Activated naive CD4-positive, alpha-beta T cell treated with anti-CD3 and anti-CD28 coated beads for 36 hours (primary cell): ENCODE data around the gene PID1. TPM values are rescaled to one million over a fixed set of nuclear protein-coding genes. Genes with fewer than 3 reads are reported as not detected.

Experiments
- CTCF ChIA-PET: fragments of 350-600 bp; sonication (Branson Sonifier 250); formaldehyde crosslinking; loops from one replicate; lab custom pipeline; 2021; ENCODE audit warnings: antibody characterized with exemption; lab: Charles Lee
- DNase-seq: peaks from one replicate; pipeline ENCODE4 v3.0.0-alpha.2; 2020
- H3K27ac Mint-ChIP-seq: one replicate; pipeline ENCODE4 v1.8.0; 2021; ENCODE audit warnings: mild to moderate bottlenecking, mixed read lengths
- H3K27me3 Mint-ChIP-seq: one replicate; pipeline ENCODE4 v1.8.0; 2021; ENCODE audit warnings: low read depth, mixed read lengths
- H3K36me3 Mint-ChIP-seq: one replicate; pipeline ENCODE4 v1.8.0; 2021; ENCODE audit warnings: low read depth, mixed read lengths
- H3K4me1 Mint-ChIP-seq: one replicate; pipeline ENCODE4 v1.8.0; 2021; ENCODE audit warnings: low read depth, mixed read lengths
- H3K4me3 Mint-ChIP-seq: one replicate; pipeline ENCODE4 v1.8.0; 2021; ENCODE audit warnings: mild to moderate bottlenecking, moderate library complexity, mixed read lengths
- H3K9me3 Mint-ChIP-seq: one replicate; pipeline ENCODE4 v1.8.0; 2021; ENCODE audit warnings: mixed read lengths
- intact Hi-C: fragments of 100-400 bp; cut with micrococcal nuclease; formaldehyde crosslinking; loops from one replicate; pipeline ENCODE4 v1.15.1; 2023
- total RNA-seq, 2 experiments: library from RNA; stranded (reverse); gene quantifications; one replicate each; pipeline ENCODE4 v1.2.3, GENCODE V29; 2021

The PID1 gene
- total RNA-seq, 2 experiments from 2014 or later = not detected

DNA sequence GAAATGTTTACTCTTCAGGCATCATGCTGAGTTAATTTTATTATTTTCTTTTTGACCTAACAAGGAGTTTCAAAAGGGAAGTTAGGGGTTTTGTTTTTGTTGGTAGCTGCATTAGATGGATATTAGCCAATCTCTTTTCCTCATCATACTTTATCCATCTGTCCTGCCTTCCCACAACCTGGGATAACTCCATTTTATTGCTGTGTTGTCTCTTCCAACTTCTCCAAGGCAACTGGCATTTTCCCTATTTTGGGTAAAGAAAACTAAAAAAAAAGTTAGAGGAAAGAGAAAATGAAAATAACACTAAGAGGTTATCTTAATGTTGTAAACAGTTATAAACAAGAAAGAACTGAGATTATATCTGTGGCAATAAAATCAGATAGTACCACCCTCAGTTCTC, 147.0 kb downstream of the PID1 start:
- no peak for DNase-seq
- H3K4me3 Mint-ChIP-seq = no peak overlapping the region
- no peaks in the 10 kb centered on the region for H3K27me3 Mint-ChIP-seq
- H3K9me3 Mint-ChIP-seq = peaks cover 5% of the 10 kb centered on the region
- no peaks in the 10 kb centered on the region for H3K4me1 Mint-ChIP-seq
- CTCF ChIA-PET = no interaction called here
- no peaks in the 10 kb centered on the region for H3K36me3 Mint-ChIP-seq
- intact Hi-C loops = no loop called here
- H3K27ac Mint-ChIP-seq = no peak overlapping the region

DNA sequence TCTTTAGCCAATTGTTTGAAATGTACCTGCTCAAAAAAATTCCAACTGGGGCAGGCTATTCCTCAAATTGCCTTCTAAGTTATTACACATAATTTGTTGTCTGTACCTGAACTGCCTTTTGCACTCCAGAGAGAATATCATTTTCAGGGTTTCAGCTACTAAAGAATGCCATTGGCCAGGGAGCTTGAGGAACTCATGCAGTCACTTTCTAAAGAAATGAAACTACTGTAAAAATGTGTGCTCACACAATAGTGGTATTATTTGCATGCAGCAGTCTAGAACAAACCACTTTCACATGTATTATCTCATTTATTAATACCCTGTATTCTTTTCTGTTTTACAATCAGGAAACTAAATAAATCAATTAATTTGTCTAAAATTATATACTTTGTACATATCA, 152.2 kb downstream of the PID1 start:
- CTCF ChIA-PET = no interaction called here
- no peak overlapping the region for H3K4me3 Mint-ChIP-seq
- H3K36me3 Mint-ChIP-seq = no peaks in the 10 kb centered on the region
- intact Hi-C loops = no loop called here
- H3K27ac Mint-ChIP-seq = no peak overlapping the region
- H3K4me1 Mint-ChIP-seq = no peaks in the 10 kb centered on the region
- no peaks in the 10 kb centered on the region for H3K27me3 Mint-ChIP-seq
- no peaks in the 10 kb centered on the region for H3K9me3 Mint-ChIP-seq
- DNase-seq = no peak

DNA sequence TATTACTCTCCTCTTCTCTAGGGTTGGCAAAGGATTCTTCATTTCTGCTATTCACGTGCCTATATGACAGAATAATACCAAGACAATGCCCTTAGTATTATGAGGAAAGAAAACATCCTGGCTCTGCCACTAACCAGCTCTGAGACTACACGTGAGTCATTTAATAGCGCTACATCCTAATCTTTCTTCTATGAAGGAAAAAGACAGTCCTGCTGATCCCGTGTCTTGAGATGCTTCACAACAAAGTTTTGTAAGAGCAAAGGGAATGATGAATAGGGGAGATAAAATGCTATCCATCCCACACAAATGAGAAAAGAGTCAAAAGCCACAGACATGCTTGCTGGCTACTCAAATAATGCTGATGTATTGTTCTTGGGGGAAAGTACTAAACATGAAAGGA, 152.8 kb downstream of the PID1 start:
- no peak for DNase-seq
- Mint-ChIP-seq H3K4me1 (no peaks in the 10 kb centered on the region), H3K9me3 (no peaks in the 10 kb centered on the region), H3K4me3 (no peak overlapping the region), H3K27me3 (no peaks in the 10 kb centered on the region), H3K27ac (no peak overlapping the region), H3K36me3 (no peaks in the 10 kb centered on the region)
- CTCF ChIA-PET = no interaction called here
- intact Hi-C loops = no loop called here

DNA sequence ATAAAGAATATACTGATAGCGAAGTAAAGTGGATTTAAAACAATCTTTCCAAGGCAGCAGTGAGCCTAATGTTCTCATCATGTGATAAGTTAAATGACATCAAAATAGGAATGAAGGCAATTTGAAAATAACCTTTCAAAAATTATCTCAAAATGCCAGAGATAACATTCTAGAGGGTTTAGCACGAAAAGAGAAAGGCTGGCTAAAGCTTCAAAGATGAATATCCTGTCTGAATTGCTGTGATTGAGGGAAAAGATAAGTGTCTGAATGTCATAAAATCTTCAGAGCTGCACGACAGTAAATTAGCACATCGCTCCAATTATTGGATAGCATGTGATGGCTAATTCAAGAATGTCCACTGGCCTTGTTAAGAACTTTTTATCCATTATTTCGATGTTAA, 159.3 kb downstream of the PID1 start:
- CTCF ChIA-PET = no interaction called here

DNA sequence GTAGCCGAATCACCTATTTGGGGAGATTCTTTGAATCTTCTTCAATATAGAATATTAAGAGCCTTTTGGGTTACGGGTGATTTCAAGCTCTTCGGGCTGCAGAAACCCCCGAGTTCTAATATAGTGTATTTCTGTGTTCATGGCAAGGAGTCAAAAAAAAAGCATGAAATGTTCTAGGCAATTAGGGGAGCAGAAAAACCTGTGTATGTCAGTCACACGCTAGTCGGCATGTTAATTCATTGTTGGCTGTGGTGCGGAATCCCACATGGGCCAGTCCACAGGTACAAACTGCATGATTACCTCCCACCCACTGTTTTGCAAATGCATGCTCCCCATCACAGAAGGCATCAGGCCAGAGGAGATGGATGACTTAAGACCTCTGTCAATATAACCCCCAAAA, 161.9 kb downstream of the PID1 start:
- H3K4me3 Mint-ChIP-seq = no peak overlapping the region
- no peaks in the 10 kb centered on the region for H3K27me3 Mint-ChIP-seq
- H3K36me3 Mint-ChIP-seq = no peaks in the 10 kb centered on the region
- H3K9me3 Mint-ChIP-seq = no peaks in the 10 kb centered on the region
- intact Hi-C loops = no loop called here
- CTCF ChIA-PET = no interaction called here
- DNase-seq = no peak
- no peak overlapping the region for H3K27ac Mint-ChIP-seq
- no peaks in the 10 kb centered on the region for H3K4me1 Mint-ChIP-seq

More for the DNA sequence above, 159.3 kb downstream of the PID1 start:
- Mint-ChIP-seq H3K9me3 (no peaks in the 10 kb centered on the region), H3K4me1 (no peaks in the 10 kb centered on the region), H3K27ac (no peak overlapping the region), H3K36me3 (no peaks in the 10 kb centered on the region), H3K27me3 (no peaks in the 10 kb centered on the region), H3K4me3 (no peak overlapping the region)
- no peak for DNase-seq
- intact Hi-C loops = no loop called here

DNA sequence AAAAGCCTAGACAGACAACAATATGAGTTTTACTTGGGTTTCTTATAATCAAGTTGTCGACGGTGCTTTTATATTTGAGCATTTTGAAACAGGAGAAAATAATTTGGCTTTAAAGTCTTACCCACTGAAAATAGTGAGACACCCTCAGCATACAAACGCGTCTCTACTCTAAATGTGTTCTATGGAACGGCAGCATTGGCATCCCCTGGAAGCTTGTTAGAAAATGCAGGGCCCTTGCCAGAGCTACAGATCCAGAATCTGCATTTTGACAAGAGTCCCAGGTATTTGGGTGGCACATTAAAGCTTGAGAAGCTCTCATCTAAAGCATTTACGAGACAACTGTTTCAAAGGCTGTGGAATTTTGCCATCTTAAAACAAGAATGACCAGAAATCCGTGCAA, 163.5 kb downstream of the PID1 start:
- H3K9me3 Mint-ChIP-seq = no peaks in the 10 kb centered on the region
- no peaks in the 10 kb centered on the region for H3K27me3 Mint-ChIP-seq
- H3K4me3 Mint-ChIP-seq = no peak overlapping the region
- no peak overlapping the region for H3K27ac Mint-ChIP-seq
- no peaks in the 10 kb centered on the region for H3K4me1 Mint-ChIP-seq
- H3K36me3 Mint-ChIP-seq = no peaks in the 10 kb centered on the region
- DNase-seq = no peak
- CTCF ChIA-PET = no interaction called here
- intact Hi-C loops = no loop called here

DNA sequence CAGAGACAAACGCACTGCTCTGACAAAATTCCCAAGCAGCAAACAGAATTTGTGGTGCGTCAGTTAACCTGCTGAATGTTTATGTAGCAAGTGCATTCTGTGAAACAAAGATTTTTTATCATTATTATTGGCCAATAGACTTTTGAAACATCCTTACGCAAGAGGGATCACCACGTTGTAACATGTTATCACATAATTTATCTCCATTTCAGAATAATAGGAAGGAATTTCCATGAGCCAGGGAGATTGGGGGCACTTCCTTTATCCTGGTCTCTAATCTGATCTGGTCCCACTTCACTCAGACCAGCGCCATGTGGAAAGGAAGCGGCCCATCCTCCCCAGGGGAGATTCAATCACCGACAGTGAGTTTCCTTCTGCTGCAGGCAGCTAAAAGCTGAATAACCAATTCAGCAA, 166.1 kb downstream of the PID1 start:
- no peak overlapping the region for H3K27ac Mint-ChIP-seq
- intact Hi-C loops = no loop called here
- H3K4me1 Mint-ChIP-seq = no peaks in the 10 kb centered on the region
- no peak overlapping the region for H3K4me3 Mint-ChIP-seq
- peaks cover 1% of the 10 kb centered on the region for H3K9me3 Mint-ChIP-seq
- no peak for DNase-seq
- no peaks in the 10 kb centered on the region for H3K36me3 Mint-ChIP-seq
- CTCF ChIA-PET = no interaction called here
- H3K27me3 Mint-ChIP-seq = no peaks in the 10 kb centered on the region

DNA sequence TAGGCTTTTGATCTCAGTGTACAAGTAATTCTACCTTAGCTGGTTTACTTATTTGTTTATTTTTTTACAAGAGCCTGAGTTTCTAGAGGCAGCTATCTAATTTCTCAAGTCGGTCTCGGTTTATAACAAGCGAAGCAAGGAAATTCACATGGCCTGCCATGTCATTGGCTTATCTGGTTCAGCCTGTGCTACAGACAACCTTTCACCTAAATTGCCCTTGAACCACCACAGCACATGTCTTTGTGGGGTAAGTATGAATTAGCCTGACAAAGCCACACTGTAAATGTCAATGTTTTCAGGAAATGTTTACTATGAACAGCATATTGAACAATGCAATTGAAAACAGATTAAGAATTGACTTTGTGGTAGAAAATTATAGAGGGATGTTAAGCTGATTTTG, 167.1 kb downstream of the PID1 start:
- H3K9me3 Mint-ChIP-seq = peaks cover 1% of the 10 kb centered on the region
- no peaks in the 10 kb centered on the region for H3K27me3 Mint-ChIP-seq
- H3K36me3 Mint-ChIP-seq = no peaks in the 10 kb centered on the region
- intact Hi-C loops = no loop called here
- H3K4me1 Mint-ChIP-seq = no peaks in the 10 kb centered on the region
- H3K4me3 Mint-ChIP-seq = no peak overlapping the region
- H3K27ac Mint-ChIP-seq = no peak overlapping the region
- CTCF ChIA-PET = no interaction called here
- DNase-seq = no peak

DNA sequence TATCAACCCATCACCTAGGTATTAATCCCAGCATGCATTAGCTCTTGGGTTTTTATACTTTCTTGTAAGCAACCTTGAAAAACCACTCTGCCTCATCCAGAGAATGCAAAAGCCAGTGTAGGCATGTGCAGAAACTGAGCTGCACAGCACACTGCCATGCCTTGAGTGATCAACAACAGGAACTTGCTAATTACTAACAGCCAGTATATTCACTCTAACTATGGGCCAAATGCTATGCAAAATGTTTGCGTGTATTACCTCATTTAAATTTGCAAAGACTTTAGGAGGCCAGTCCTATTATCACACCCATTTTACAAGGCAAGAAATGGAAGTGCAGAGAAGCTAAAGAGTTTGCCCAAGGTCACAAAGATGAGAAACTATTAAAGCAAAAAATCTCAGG, 169.8 kb downstream of the PID1 start:
- no peak for DNase-seq
- no peak overlapping the region for H3K27ac Mint-ChIP-seq
- no peaks in the 10 kb centered on the region for H3K4me1 Mint-ChIP-seq
- no peaks in the 10 kb centered on the region for H3K27me3 Mint-ChIP-seq
- peaks cover 1% of the 10 kb centered on the region for H3K9me3 Mint-ChIP-seq
- intact Hi-C loops = no loop called here
- CTCF ChIA-PET = no interaction called here
- no peak overlapping the region for H3K4me3 Mint-ChIP-seq
- no peaks in the 10 kb centered on the region for H3K36me3 Mint-ChIP-seq

DNA sequence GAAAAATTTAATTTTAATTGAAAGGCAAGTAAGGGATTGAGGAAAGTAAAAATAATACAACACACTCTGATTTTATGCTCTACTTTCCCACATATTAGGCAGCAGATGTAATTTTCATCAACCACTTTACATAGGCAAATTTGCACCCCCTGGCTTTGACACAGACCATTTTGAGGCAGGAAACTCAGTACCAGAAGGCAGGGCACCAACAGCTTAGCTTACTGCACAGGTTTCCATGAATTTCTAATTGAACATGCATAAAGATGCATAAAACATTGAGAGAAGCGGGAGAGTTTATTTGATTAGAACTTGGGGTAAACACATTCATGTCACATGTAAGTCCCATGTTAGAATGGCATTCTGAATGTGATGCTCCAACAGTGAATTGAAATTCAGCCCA, 171.9 kb downstream of the PID1 start:
- no peaks in the 10 kb centered on the region for H3K27me3 Mint-ChIP-seq
- peaks cover 1% of the 10 kb centered on the region for H3K9me3 Mint-ChIP-seq
- CTCF ChIA-PET = no interaction called here
- no peak for DNase-seq
- intact Hi-C loops = no loop called here
- no peak overlapping the region for H3K27ac Mint-ChIP-seq
- H3K36me3 Mint-ChIP-seq = no peaks in the 10 kb centered on the region
- no peak overlapping the region for H3K4me3 Mint-ChIP-seq
- no peaks in the 10 kb centered on the region for H3K4me1 Mint-ChIP-seq

DNA sequence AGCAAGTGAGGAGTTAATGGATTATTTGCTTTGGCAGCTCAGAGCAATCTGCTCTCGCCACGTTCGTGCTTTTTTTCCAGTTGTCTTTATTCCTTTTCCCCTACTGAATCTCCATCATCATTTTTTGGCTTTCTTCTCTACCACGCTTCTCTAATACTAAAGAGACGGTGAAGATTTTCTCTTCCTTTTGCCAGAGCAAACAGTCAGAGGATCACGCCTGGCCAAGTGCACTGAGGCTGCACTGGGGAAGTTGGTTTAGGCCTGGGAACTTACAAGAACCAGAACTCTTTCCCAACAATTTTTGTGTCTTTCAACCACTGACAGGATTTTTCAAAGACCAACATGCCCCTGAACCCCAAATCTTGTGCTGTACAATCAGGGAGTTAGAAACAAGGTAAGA, 172.3 kb downstream of the PID1 start:
- Mint-ChIP-seq H3K4me1 (no peaks in the 10 kb centered on the region), H3K9me3 (peaks cover 1% of the 10 kb centered on the region), H3K4me3 (no peak overlapping the region), H3K36me3 (no peaks in the 10 kb centered on the region), H3K27me3 (no peaks in the 10 kb centered on the region), H3K27ac (no peak overlapping the region)
- no peak for DNase-seq
- intact Hi-C loops = no loop called here
- CTCF ChIA-PET = no interaction called here

DNA sequence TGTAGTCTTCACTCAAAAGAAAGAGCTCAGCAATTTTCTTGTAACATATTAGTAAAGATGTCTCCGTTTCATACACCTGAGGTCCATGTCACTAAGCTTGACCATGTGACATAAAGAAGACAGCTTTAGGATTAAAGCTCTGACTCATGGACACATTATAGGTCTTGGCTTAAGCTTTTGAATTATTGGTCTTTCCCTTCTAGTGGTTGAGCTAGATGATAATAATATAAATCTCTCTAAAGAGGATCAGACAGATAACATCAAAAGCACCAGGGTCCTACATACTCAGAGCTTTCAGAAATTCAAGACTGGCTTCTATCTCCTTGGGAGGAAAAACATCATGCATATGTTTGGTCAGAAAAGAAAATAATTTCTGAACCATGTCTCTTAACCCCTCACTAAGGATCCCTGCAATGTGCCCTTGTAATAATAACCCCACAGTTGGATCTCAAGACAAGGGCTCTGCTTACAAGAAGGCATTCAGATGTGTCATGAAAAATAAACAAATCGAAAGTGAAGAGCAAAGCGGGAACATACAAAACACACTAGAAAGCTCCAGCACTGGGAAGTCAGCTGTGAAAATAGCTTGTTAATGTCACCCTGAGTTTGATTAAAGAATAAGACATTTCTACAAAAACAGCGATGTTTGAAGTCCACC, 174.5 kb downstream of the PID1 start:
- CTCF ChIA-PET = no interaction called here
- intact Hi-C loops = no loop called here

DNA sequence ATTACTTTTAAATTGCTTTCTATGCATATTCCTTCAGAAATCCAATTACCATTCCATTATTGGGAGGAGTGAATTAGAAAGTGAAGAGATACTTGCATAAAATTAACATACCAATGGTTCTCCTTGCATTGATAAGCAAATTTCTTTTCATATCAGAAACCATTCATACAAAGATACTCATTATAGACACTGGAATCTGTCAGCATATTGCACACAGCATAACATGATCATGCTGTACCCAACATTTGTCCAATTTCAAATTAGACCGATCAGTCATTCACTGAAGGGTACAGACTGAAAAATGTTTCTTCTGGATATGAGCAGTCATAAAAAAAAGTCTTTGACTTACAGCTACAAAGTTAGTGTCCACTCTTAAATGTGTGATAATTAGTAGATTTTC, 175.6 kb downstream of the PID1 start:
- Mint-ChIP-seq H3K4me1 (no peaks in the 10 kb centered on the region), H3K9me3 (no peaks in the 10 kb centered on the region), H3K36me3 (no peaks in the 10 kb centered on the region), H3K4me3 (no peak overlapping the region), H3K27ac (no peak overlapping the region), H3K27me3 (no peaks in the 10 kb centered on the region)
- intact Hi-C loops = no loop called here
- DNase-seq = no peak
- CTCF ChIA-PET = no interaction called here

More for the DNA sequence above, 174.5 kb downstream of the PID1 start:
- Mint-ChIP-seq H3K4me3 (no peak overlapping the region), H3K27me3 (no peaks in the 10 kb centered on the region), H3K27ac (no peak overlapping the region), H3K36me3 (no peaks in the 10 kb centered on the region), H3K9me3 (peaks cover 1% of the 10 kb centered on the region), H3K4me1 (no peaks in the 10 kb centered on the region)
- DNase-seq = no peak
